Measurements from ENCODE around the gene USH2A.

DNA sequence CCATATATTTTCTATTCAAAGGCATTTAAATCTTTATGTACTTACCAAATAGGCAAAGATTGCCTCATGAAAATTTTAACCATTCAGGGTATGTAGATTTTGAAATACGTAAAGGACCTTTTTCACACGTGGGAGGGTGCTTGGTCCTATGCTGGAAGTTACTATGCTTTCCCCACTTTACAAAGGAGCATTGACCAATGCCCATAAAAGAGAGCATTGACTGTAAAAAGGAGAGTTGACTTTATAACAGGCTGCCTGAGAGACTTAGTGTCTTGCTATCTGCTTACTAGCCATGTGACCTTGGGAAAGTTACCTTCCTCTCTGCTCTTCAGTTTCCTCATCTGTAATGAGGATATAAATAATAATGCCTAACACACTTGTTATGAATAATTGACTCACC lies 346.5 kb downstream of the USH2A start:
- TF ChIP-seq CTCF (IDR thresholded peaks at IDR 0.05) (no peak), POLR2A (IDR thresholded peaks at IDR 0.05) (no peak)

Measured in tibial nerve (tissue), 3 donors.